Stimulated activated naive B cell treated with anti-CD40 and anti-IgM and Interleukin-4, amounts not matched to agents 10 μg/mL and 1 μg/mL and 100 μg/mL, for 72 hours (primary cell): ENCODE data around the gene CTSC.

ENCODE experiments used
- ATAC-seq, 2 donors: fragments of 150-1000 bp; cut with Tn5 transposase; replicated peaks; 2 replicates each; pipeline ENCODE4 v1.10.0; 2021; ENCODE audit warnings: moderate library complexity in 1 of 2
- DNase-seq: peaks from one replicate; pipeline ENCODE4 v3.0.0; 2021
- H3K27ac Mint-ChIP-seq: one replicate; pipeline ENCODE4 v1.8.0; 2022; ENCODE audit warnings: mild to moderate bottlenecking, mixed read lengths
- H3K27me3 Mint-ChIP-seq, 2 donors: one replicate each; pipeline ENCODE4 v1.8.0; 2022; ENCODE audit warnings: mixed read lengths in 2 of 2
- H3K36me3 Mint-ChIP-seq, 2 donors: one replicate each; pipeline ENCODE4 v1.8.0; 2022; ENCODE audit warnings: mixed read lengths in 2 of 2, mild to moderate bottlenecking in 1 of 2
- H3K4me1 Mint-ChIP-seq, 2 donors: one replicate each; pipeline ENCODE4 v1.8.0; 2022; ENCODE audit warnings: mixed read lengths in 2 of 2, mild to moderate bottlenecking in 1 of 2
- H3K4me3 Mint-ChIP-seq, 2 donors: one replicate each; pipeline ENCODE4 v1.8.0; 2022; ENCODE audit warnings: mild to moderate bottlenecking in 2 of 2, mixed read lengths in 2 of 2, moderate library complexity in 1 of 2
- H3K9me3 Mint-ChIP-seq, 2 donors: one replicate each; pipeline ENCODE4 v1.8.0; 2022; ENCODE audit warnings: mixed read lengths in 2 of 2, mild to moderate bottlenecking in 1 of 2

Gene CTSC

DNA sequence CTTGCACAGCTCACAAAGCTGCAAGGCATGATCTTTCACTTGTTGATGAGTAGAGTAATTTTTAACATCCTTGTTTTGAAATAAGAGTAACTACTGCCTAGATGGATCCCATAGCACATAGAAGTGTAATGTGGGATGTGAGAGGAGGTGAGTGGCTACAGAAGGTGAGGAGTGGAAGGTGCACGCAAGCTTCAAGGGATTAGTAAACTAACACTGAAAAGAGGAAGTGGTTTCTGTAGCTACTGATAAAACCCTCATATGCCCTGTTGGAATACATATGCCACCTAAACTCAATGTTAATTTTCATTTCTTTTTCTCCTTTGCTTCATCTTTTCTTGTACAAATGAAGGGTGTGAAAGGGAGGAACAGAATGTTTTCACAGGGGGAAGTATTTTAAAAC is 22.0 kb upstream of the CTSC start:
- Mint-ChIP-seq H3K4me1 (peaks cover 13 to 32% of the 10 kb centered on the region in 2 donors), H3K36me3 (no peaks in the 10 kb centered on the region), H3K27me3 (no peaks in the 10 kb centered on the region), H3K9me3 (no peaks in the 10 kb centered on the region), H3K4me3 (no peak overlapping the region), H3K27ac (no peak overlapping the region)
- ATAC-seq (peak; percentile 92 to 97), DNase-seq (no peak)

- H3K27me3 Mint-ChIP-seq = no peaks in the 10 kb centered on the region
- no peak for DNase-seq
- no peaks in the 10 kb centered on the region for H3K9me3 Mint-ChIP-seq
- ATAC-seq = no peak
- no peak overlapping the region for H3K4me3 Mint-ChIP-seq
- H3K4me1 Mint-ChIP-seq = peaks cover 13 to 32% of the 10 kb centered on the region in 2 donors
- H3K36me3 Mint-ChIP-seq = no peaks in the 10 kb centered on the region
- no peak overlapping the region for H3K27ac Mint-ChIP-seq
Observed at GRCh38 chr11:88359114-88359513, 21.6 kb upstream of the CTSC start.

- no peaks in the 10 kb centered on the region for H3K9me3 Mint-ChIP-seq
- no peaks in the 10 kb centered on the region for H3K36me3 Mint-ChIP-seq
- peak overlapping the region; percentile 79 for H3K27ac Mint-ChIP-seq
- H3K4me3 Mint-ChIP-seq = no peak overlapping the region
- H3K4me1 Mint-ChIP-seq = peaks cover 20 to 42% of the 10 kb centered on the region in 2 donors
- DNase-seq (no peak), ATAC-seq (no peak)
- no peaks in the 10 kb centered on the region for H3K27me3 Mint-ChIP-seq
Observed at GRCh38 chr11:88358040-88358431, 20.5 kb upstream of the CTSC start.

DNA sequence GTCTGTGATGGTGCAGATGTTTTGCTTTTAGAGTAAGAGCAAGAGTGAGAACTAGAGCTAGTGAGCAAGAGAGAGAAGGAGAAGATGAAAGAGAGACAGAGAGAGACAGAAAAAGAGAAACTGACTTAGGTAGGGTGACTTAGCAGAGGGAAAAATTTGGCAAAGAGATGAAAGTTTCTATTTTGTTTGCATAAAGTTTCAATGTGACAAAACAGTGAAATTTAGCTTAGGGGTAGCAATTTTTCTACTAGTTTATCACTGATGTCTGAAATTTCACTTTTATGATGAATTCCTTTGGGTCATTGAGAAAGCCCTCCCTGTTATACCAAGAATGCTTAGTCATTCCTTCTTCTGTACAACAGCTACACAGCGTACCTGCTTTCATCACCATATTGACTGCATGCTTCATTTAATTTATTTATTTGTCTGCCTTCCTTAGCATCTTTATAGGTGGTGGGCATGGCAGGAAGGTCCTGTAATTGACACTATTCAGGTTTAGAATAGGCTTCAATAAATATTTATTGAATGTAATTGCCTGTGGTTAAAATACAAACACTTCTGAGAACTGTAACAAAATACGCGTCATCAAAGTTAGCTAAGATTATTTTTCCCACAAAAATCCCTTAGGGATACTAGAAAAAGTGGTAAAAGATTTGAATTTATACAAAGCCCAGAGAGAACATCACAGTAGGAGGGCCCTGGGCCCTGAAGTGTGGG is 19.9 kb upstream of the CTSC start:
- Mint-ChIP-seq H3K27ac (peak overlapping the region; percentile 79), H3K4me3 (no peak overlapping the region), H3K4me1 (peaks cover 20 to 42% of the 10 kb centered on the region in 2 donors), H3K9me3 (no peaks in the 10 kb centered on the region), H3K36me3 (no peaks in the 10 kb centered on the region), H3K27me3 (no peaks in the 10 kb centered on the region)
- peak; percentile 10 to 30 for ATAC-seq
- no peak for DNase-seq

DNA sequence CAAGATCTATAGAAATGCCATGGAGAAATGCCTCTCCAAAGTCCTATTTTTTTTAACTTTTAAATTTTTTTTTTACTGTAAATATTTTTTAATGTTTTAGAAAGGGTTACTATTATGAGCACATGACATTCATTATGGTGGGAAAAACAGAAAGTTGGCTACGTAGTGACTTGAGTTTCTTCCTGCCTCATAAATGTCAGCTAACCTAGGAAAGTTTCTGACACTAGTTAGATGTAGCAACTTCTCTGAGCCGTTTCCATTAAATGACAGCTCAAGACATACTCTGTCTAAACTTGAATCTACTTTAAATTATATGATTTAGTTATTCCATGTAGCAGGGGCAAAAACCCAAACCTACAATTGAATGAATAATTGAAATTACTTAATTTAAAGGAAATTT is 18.4 kb upstream of the CTSC start:
- Mint-ChIP-seq H3K27me3 (no peaks in the 10 kb centered on the region), H3K9me3 (no peaks in the 10 kb centered on the region), H3K36me3 (no peaks in the 10 kb centered on the region), H3K27ac (no peak overlapping the region), H3K4me3 (no peak overlapping the region), H3K4me1 (peaks cover 20 to 42% of the 10 kb centered on the region in 2 donors)
- DNase-seq (no peak), ATAC-seq (no peak)

DNA sequence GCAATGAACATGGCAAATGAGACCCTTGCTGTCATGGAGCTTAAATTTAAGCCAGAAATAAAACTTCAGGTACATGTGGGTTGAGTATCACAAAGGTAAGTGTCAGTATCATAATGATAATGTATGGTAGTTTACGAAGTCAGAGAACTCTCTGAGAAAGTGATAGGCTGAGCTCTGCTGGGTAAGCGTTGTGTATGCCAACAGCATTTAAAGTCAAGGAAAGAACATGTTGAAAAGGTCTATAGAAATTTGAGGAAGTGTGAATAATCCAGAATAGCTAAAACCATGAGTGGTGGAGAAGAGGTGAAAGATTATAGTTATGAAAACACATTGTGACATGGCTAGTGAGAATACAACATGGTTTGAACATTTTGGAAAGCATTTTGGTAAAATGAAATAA is 17.4 kb upstream of the CTSC start:
- Mint-ChIP-seq H3K36me3 (no peaks in the 10 kb centered on the region), H3K27ac (no peak overlapping the region), H3K9me3 (no peaks in the 10 kb centered on the region), H3K4me1 (peaks cover 18 to 34% of the 10 kb centered on the region in 2 donors), H3K27me3 (no peaks in the 10 kb centered on the region), H3K4me3 (peak overlapping the region; percentile 1 to 22)
- ATAC-seq (peak; percentile 28 to 43), DNase-seq (no peak)

DNA sequence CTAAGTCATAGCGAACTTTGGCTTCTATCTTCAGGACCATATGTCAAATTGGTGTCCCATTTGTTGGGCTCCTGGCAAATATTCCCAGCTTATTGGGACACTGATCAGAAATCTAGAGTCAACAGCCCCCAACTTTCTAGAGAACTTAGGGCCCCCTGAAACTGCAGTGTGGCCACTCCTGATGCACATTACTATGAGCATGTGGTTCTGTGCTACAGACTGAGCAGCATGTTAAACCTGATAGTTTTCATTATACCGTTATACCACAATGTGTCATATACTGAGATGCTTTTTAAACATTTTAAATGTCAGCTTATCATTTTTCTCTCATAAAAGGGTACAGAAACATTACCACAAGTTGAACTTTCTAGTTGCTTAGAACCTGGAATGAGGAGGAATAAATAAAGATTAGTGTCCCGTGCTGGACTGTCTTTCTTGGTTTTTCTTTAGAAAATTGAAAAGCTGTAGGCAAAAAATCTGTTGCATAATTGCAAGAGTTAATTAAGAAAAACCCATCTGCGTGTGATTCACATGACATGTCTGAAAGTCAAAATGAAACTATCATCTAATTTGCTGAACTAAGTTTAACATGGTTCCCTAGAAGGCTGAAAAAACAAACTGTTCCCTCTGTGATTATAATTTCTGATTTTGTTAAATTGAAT is 16.4 kb upstream of the CTSC start:
- DNase-seq (no peak), ATAC-seq (peak; percentile 87 to 88)
- no peak overlapping the region for H3K4me3 Mint-ChIP-seq
- H3K4me1 Mint-ChIP-seq = peaks cover 14 to 27% of the 10 kb centered on the region in 2 donors
- H3K9me3 Mint-ChIP-seq = no peaks in the 10 kb centered on the region
- H3K27me3 Mint-ChIP-seq = no peaks in the 10 kb centered on the region
- H3K36me3 Mint-ChIP-seq = no peaks in the 10 kb centered on the region
- H3K27ac Mint-ChIP-seq = peak overlapping the region; percentile 20

GRCh38 chr11:88353386-88353785 is 15.8 kb upstream of the CTSC start:
- no peaks in the 10 kb centered on the region for H3K36me3 Mint-ChIP-seq
- no peak for ATAC-seq
- H3K4me1 Mint-ChIP-seq = peaks cover 14 to 27% of the 10 kb centered on the region in 2 donors
- no peak for DNase-seq
- no peaks in the 10 kb centered on the region for H3K27me3 Mint-ChIP-seq
- no peak overlapping the region for H3K27ac Mint-ChIP-seq
- H3K9me3 Mint-ChIP-seq = no peaks in the 10 kb centered on the region
- no peak overlapping the region for H3K4me3 Mint-ChIP-seq

DNA sequence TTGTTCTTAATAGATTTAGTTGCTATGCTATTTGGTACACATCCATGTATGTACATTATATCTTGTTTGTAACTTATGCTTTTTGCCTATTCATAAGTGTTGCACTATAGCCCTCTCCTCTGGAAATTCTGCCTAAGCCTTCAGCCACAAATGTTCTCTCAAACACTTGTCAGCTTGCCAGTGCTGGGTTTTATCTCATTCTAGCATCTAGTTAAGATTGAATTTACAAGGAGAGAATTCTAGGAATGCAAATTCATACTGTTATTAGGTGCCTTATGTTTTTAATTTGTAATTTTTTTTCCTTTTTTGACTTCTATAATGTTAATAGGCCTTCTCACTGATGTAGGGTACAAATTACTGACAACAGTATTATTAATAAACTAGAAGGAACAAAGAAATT is 14.6 kb upstream of the CTSC start:
- Mint-ChIP-seq H3K36me3 (no peaks in the 10 kb centered on the region), H3K27me3 (no peaks in the 10 kb centered on the region), H3K4me1 (peaks cover 12 to 18% of the 10 kb centered on the region in 2 donors), H3K9me3 (no peaks in the 10 kb centered on the region), H3K4me3 (no peak overlapping the region), H3K27ac (no peak overlapping the region)
- ATAC-seq (no peak), DNase-seq (no peak)

DNA sequence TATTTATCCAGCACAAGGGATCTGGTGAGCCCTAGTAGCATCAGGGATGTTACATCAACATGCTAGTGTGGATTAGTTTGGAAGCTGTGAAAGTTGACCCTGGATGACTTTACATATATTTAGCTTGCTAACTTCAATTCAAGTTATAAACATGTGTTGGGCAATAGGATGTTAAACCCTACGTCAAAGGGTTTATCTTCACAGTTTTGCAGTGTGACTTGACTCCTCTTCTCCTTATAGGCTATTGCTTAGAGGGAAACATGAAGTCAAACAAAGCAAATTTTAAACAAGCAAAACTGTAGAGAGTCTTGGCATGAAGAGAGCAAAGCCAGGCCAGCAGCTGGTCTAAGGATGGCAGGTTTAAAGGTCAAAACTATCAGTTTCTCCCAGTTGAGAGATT is 11.3 kb upstream of the CTSC start:
- H3K36me3 Mint-ChIP-seq = no peaks in the 10 kb centered on the region
- H3K27me3 Mint-ChIP-seq = no peaks in the 10 kb centered on the region
- no peak overlapping the region for H3K27ac Mint-ChIP-seq
- peaks cover 8 to 10% of the 10 kb centered on the region in 2 donors for H3K4me1 Mint-ChIP-seq
- ATAC-seq = no peak
- H3K4me3 Mint-ChIP-seq = no peak overlapping the region
- DNase-seq = no peak
- no peaks in the 10 kb centered on the region for H3K9me3 Mint-ChIP-seq

DNA sequence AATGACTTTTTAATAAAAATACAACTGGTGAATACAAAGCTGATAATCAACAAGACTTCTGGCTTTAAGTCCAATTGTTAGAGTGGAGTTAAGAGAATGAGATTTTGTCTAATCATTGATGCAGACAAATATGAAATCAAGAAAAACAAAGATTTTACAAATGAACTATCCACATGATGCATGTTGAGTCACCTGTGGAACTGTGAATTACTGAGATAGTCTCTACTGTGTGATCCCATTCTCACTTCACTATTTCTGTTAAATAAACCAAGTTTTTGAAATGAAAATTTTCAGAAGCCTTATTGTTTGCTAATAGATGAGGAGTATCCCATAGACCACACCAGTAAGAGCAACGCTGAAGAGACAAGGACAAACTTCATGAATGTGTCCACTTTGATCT is 8.4 kb upstream of the CTSC start:
- Mint-ChIP-seq H3K27me3 (no peaks in the 10 kb centered on the region), H3K36me3 (no peaks in the 10 kb centered on the region), H3K4me3 (no peak overlapping the region), H3K27ac (no peak overlapping the region), H3K4me1 (peaks cover 0 to 5% of the 10 kb centered on the region in 2 donors), H3K9me3 (no peaks in the 10 kb centered on the region)
- peak in 1 of 2 donors; percentile 42 for ATAC-seq
- DNase-seq = no peak

- ATAC-seq = peak; percentile 39 to 59
- DNase-seq = no peak
- Mint-ChIP-seq H3K4me3 (no peak overlapping the region), H3K27me3 (no peaks in the 10 kb centered on the region), H3K27ac (no peak overlapping the region), H3K36me3 (no peaks in the 10 kb centered on the region), H3K9me3 (no peaks in the 10 kb centered on the region), H3K4me1 (peaks cover under 1 to 5% of the 10 kb centered on the region in 2 donors)
Observed at GRCh38 chr11:88345408-88345807, 7.9 kb upstream of the CTSC start.

DNA sequence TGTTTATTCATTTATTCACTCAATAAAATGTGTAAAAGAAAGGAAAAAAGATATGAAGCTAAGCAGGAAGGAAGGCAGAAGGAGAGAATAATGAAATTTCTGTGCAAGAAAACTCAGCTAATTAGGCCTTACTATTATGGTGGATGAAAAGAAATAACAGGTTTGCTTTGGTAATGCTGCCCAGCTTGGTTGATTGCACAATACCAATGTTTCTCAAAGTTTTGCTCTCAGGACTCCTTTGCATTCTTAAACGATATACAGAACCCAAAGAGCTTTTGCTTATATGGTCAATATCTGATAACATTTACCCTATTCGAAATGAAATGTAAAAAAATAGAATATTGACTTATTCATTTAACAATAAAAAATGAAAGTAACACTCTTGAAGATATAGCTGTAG is 7.3 kb upstream of the CTSC start:
- H3K9me3 Mint-ChIP-seq = no peaks in the 10 kb centered on the region
- DNase-seq = no peak
- H3K36me3 Mint-ChIP-seq = no peaks in the 10 kb centered on the region
- H3K27me3 Mint-ChIP-seq = no peaks in the 10 kb centered on the region
- ATAC-seq = no peak
- H3K4me3 Mint-ChIP-seq = no peak overlapping the region
- H3K27ac Mint-ChIP-seq = no peak overlapping the region
- H3K4me1 Mint-ChIP-seq = peaks cover 5 to 7% of the 10 kb centered on the region in 2 donors

GRCh38 chr11:88341522-88342251 is 4.2 kb upstream of the CTSC start:
- no peak overlapping the region for H3K27ac Mint-ChIP-seq
- H3K27me3 Mint-ChIP-seq = no peaks in the 10 kb centered on the region
- H3K4me1 Mint-ChIP-seq = peaks cover 10 to 24% of the 10 kb centered on the region in 2 donors
- H3K36me3 Mint-ChIP-seq = no peaks in the 10 kb centered on the region
- H3K4me3 Mint-ChIP-seq = no peak overlapping the region
- no peaks in the 10 kb centered on the region for H3K9me3 Mint-ChIP-seq
- DNase-seq = no peak
- no peak for ATAC-seq
